GM21529 (cell line): ENCODE measurements around the gene DNMT3L.
"Not testable (repeated sequence)": the region's sequence is repeated elsewhere in the genome, so short reads cannot be mapped to it uniquely, and the experiment has no call there.

Source experiments
- ATAC-seq: cut with Tn5 transposase; IDR thresholded peaks from one replicate; pipeline ENCODE4 v1.9.1; 2021; ENCODE audit not compliant: unreplicated experiment

DNMT3L gene

DNA sequence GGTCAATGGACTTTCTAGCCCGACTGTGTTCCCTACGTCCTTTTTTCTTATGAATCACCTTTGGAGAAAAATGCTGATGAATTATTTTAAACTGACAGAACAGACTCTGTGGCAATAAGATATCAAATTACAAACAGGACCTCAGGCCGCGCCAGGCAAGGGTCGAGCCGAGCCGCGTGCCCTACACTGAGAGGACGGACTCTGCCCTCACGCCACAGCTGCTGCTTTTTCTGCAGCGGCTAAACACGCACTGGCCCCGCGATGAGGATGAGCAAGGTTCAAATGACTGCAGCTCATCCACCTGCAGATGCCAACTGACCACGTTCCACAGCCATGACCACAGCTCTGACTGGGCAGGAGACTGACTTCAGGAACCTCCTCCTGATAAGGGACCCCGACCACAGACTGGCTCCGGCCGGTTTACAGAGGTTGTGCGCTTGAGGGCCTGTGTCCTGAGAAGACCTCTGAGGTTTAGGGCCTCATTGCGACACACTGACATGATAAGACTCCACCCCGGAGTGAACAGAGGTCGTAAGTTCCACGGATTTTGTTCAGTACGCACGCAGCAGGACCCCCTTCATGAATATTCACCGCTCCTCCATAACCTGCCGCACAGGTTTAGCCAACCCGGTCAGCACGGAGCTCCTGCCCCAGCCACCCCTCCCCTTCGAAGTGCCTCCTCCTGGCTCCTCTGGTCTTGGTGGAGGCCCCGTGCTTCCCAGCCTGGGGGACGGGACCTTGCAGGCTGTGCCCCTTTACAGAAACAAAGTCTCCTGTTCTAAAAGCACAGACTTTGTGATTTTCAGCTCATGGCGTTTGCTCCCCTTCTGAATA is 12.3 kb downstream of the DNMT3L start:
- not testable (repeated sequence) for ATAC-seq

DNA sequence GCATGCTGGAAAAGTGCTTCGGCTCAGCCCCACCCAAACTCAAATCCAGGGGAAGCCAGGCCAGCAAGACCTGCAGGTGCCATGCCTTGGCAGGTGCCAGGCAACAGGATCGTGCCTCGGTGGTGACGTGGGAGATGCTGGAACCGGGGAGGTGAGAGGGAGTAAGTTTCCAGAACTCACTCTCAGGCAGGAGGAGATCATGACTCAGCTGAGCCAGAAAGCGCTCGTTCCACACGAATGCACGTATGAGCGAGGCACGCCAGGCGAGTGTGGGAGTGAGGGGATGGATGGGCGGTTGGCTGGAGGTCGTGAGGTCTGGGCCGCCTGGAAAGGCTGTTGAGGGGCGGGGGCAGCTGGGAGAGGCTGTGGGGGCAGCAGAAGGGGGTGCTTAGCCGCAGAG is 13.8 kb downstream of the DNMT3L start:
- ATAC-seq, result not testable (repeated sequence)

GRCh38 chr21:44243980-44244379 is 17.7 kb downstream of the DNMT3L start:
- peak; percentile 54 for ATAC-seq

DNA sequence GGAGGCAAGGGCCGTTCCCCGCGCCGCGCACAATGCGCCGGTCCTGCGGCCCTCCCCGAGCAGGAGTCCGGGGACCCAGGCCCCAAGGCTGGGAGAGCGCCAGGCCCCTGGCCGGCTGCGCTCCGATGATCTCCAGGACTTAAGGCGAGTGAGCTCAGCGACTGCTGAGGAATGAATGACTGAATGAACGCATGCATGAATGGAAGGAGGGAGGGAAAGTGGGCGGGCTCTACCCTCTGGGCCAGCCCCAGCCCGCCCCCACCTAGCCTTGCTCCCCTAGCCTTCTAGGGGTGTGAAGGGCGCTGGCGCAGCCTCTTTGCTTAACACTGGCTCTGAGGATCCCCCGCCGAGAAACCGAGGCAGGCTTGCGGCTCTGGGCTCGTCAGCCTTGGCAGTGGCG is 20.4 kb downstream of the DNMT3L start:
- peak; percentile 35 for ATAC-seq

DNA sequence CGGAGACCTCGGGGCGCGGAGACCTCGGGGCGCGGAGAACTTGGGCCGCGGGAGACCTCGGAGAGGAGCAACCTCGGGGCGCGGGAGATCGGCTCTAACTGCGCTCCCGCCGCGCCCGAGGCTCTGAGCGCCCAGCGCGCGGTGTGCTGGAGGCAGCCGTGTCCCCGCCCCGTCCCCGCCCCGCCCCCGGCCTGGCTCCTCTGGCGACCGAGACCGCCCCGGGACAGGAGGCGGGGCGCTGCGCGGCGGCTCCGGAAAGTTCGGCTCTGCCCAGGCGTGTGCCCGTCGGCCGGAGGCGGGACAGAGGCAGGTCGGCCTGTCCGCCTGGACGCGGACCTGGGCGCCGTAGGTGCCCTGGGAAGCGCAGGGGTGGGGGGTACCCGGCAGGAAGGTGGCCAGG is 20.9 kb downstream of the DNMT3L start, which contains the start of gene ICOSLG:
TSS of gene ICOSLG (minus strand) at position 102 of the 400 bp plus-strand sequence. CDS start 126 bp downstream, outside the sequence.
- ATAC-seq, result peak; percentile 34

DNA sequence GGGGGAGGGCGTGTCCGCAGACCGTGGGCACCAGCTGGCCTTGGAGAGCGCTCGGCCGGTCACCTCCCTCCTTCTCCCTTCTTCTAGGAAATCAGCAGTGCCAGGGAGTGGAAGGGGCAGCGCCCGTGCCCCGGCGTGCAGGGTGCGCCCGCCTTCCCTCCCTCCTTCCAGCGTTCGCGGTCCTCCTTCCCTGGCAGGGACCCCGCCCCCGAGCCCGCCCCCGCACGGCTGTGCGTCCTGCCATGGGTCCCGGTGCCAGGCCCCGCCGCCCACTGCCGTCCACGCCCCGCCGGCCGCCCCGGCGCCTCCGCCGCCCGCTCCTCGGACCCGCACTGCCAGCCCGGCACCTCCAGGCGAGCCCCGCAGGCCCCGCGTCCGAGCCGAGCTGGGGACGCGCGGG is 21.3 kb downstream of the DNMT3L start:
- ATAC-seq, result peak; percentile 10

- not testable (repeated sequence) for ATAC-seq
Measured at GRCh38 chr21:44229561-44229960, 32.1 kb downstream of the DNMT3L start.

DNA sequence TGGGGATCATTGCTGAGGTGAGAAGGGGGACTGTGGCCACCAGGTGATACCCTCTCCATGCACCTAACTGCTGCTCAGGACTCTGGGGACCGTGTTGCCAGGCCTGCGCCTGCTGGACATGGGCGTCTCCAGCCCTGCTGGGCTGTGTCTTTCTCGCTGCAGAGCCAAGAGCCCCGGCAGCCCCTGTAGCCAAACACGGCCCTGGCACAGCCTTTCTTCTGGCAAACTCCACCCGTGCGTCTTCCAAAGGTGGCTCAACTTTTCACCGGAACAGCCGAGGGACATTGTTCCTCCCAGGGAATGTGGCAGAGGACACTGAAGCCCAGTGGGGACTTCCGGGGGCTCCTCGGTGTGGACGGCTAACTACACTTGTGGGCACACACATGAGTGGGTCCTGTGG is 33.6 kb downstream of the DNMT3L start:
- ATAC-seq, result not testable (repeated sequence)

DNA sequence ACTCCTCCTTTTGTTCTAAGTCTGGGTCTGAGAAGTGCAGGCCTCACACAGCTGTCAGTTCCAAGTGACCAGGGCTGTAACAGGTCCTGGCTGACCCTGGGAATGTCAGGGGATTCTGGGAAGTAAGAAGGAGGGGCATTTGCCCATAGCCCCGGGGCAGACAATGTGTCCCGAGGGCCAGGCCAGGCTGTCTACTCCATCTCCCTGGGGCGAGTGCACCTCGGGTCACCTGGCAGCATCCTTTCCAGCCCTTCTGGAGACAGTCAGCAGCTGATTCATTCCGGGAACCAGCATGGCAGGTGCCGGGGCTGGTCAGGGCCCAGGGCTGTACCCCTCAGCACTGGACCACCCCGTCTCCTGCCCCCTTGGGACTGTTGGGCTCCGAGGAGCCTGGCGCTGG is 34.1 kb downstream of the DNMT3L start:
- ATAC-seq, result not testable (repeated sequence)

DNA sequence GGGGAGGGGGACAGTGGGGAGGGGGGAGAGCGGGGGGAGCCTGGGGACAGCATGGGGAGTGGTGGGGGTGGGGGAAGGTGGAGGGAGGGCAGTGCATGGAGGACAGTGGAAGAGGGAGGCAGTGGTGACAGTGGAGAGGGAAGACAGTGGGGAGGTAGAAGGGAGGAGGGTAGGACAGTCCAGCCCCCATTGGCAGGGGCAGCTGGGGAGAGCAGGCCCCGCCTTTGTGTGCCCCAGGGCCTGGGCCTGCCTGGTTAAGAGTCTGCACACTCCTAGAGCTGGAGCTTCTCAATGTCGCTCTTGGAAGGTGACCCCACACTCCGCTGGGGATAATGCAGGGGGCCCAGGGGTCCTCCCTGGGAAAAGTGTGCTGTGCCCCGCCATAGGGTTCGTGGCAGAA is 36.1 kb downstream of the DNMT3L start:
- not testable (repeated sequence) for ATAC-seq

DNA sequence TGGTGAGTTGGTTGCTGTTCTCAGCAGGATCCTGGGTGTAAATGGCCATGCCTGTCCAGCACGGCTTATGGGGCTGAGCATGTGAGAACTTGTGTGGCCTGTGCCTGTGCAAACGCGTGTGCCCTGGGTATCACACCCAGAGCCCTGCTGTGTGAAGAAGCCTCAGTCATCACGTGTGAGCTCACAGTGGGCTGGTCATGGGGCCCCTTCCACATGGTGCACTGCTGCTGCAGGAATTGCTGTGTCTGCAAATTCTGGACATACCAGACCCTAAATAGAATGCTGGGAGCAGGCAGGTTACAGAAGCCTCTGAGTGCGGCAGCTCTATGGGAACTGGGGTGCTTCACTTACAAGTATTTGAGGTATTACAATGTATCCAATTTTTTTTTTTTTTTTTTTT is 38.4 kb downstream of the DNMT3L start:
- not testable (repeated sequence) for ATAC-seq

DNA sequence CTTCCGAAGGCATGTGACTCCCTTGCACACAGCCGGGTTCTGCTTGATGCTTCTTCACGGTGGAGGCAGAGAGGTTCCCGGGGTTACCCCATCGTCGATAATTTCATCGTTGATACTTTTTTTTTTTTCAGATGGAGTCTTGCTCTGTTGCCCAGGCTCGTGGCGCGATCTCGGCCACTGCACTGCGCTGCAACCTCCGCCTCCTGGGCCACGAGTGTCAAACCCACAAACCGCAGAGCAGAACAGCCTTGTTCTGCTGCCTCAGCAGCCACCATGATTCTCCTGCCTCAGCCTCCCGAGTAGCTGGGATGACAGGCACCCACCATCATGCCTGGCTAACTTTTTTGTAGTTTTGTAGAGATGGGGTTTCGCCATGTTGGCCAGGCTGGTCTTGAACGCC is 41.0 kb downstream of the DNMT3L start:
- not testable (repeated sequence) for ATAC-seq

DNA sequence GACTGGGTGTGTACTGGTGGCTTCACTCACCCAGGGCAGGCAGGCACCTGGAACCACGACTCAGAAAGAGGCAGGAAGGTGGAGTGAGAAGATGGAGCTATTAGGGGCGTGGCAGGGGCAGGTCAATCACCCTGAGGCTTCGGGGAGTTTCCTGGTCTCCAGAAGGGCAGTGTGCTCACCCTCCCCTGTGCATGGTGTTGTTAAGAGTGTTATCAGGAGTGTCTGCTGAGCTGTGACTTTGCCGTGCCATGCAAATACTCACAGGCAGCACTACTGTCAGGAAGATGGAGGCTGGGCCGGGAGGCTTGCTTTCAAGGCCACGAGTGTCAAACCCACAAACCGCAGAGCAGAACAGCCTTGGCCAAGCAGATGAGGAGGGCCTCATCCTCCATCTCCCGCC is 43.2 kb downstream of the DNMT3L start:
- ATAC-seq, result not testable (repeated sequence)

DNA sequence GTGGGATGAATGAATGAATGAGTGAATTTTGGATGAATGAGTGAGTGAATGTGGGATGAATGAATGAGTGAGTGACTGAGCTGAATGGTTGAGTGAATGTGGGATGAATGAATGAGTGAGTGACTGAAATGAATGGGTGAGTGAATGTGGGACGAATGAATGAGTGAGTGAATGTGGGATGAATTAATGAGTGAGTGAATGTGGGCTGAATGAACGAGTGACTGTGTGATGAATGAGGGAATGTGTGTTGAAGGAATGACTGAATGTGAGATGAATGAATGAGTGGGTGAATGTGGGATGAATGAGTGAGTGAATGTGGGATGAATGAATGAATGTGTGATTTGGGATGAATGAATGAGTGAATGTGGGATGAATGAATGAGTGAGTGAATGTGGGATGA is 49.7 kb downstream of the DNMT3L start:
- ATAC-seq, result not testable (repeated sequence)

DNA sequence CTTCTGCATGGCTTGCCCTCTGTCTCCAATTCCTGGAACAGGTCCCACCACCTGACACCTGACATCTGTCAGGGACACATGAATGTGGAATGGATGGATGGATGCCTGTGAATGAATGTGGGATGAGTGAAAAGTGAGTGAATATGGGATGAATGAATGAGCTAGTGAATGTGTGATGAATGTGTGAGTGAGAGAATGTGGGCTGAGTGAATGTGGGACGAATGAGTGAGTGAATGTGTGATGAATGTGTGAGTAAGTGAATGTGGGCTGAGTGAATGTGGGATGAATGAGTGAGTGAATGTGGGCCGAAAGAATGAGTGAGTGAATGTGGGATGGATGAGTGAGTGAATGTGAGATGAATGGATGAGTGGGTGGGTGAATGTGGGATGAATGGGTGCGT is 50.1 kb downstream of the DNMT3L start:
- ATAC-seq, result not testable (repeated sequence)

DNA sequence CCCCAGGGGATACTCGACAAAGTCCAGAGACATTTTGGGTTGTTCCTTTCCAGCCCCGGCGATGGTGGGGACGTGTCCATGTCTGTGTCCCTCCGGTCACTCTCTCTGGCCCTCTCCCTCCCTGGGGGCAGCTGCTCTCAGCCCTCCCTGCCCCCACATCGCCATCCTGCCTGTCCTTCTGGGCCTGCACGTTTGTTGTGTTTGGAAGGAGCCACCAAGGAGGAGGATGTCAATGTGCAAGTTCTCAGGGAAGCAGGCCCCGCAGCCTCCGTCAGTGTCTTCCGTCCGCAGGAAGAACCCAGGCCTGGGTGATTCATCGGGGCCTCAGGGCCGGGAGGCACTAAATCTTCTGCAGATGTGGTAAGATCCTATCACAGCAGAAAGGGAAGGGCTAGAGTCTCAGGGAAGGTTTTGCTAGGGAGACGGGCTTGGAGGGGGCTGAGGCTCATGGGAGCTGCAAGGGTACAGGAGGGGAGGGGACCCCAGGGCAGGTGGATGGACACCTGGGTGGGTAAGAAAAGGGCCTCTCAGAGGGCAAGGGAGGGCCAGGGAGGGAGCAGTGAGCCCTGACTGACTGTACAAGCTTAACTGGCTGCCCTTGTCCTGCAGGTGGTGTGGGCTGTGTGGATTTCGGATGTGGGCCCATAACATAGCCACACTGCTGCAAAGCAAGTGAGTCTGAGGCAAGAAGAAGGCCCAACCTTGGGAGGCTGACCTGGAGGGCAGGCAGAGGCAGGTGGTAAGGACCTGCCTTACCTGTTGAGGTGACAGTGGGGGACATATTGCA is 53.6 kb downstream of the DNMT3L start:
- not testable (repeated sequence) for ATAC-seq

DNA sequence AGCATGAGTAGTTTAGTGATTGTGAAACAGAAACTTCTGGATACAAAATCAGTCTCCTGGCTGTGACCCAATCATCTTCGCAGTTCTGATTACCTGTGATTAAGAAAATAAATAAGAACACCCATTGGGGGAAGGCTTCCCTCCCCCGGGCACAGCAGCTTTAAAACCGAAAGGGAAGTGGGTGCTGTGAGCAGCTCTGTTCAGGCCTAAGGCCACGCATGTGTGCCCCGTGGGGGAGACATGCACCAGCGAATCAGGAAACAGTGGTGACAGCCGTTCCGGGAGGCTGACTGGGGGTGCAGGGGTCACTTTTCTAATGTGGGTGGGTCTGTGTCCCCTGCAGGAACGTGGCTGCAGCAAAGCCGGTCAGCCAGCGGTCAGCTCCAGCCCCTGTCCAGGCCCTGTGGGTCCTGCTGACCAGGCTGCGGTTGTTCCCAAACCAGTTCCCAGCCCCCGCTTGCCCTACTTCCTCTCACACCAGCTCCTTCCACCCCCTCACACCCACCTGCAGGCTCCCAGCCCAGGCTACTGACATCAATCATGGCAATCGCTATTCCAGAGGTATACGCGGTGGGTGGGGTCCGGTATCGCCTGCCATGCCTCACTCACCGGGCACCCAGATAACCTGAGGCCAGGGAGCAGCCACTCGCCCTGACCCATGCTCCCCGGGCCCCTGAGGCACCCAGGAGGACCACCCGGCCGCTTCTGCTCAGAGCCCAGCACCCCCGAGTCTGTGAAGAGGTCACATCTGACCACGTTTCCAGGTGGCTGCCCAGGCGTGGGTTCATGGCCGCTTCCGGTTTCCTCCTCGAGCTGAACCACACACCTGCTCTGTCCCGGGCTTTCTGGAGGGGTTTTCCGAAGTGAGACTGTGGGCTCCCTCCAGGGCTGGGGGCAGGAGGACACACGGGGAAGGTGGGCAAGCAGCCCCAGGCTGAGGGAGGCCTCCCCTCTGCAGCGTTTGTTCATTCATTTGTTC is 54.7 kb downstream of the DNMT3L start:
- ATAC-seq, result peak; percentile 67

DNA sequence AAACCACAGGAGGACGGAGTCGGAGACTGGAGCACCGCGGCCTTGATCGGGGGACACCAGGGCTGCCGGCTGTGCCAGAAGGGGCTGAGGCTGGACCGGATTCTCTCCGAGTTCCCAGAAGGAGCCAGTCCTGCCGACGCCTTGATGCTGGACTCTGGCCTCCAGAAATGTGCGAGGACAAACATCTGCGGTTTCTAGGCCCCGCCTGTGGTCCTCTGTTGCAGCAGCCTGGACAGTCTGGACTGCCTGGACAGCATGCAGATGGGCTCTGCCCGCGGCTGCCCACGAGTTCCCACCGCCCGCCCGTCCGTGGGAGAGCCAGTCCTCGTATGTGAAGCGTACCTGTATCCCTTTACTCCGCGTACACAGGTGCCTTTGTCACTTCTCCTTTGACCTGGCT is 55.5 kb downstream of the DNMT3L start:
- not testable (repeated sequence) for ATAC-seq

DNA sequence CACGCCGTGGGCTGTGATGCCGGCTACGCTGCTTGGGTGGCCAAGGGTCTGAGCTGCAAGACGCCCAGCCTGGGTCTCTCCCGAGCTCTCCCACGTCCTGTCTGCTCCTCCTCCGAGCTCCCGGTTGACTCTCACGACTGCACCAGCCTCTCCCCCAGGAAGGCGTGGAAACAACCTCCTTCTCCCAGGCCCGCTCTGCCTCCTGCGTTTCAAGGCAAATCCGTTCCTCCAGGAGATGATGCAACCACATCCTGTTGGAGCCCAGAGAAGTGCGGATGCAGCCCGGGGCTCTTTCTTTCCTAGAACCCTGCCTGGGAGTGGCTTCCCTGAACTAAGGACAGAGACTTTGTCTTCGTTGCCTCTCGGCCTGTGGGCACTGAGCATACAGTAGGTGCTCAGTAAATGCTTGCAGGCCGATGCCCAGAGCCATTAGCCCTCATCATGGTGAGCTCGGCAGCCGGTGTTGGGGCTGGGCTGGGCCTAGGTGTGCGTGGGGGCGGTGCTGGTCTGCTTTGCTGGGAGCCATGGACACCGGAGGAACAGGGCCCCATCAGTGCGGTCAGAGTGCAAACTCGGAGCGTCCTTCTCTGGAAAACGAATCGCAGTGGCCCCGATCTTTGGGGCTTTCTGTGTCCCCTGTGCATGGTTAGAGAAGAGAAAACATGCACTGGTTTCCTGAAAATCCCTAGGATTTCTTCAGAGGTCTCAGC is 59.0 kb downstream of the DNMT3L start:
- not testable (repeated sequence) for ATAC-seq

GRCh38 chr21:44199997-44200396 is 61.7 kb downstream of the DNMT3L start:
- not testable (repeated sequence) for ATAC-seq
